ENCODE measurements around the gene KCTD11. TPM values are rescaled to one million over a fixed set of nuclear protein-coding genes. Genes with fewer than 3 reads are reported as not detected.
"Not testable (repeated sequence)": the region's sequence is repeated elsewhere in the genome, so short reads cannot be mapped to it uniquely, and the experiment has no call there.

Gene KCTD11
- total RNA-seq, 1 donor from 2014 or later: 15.5 TPM

- Histone ChIP-seq H3K36me3 (ENCODE audit: control insufficient read depth, insufficient read depth, low read length) (no peaks in the 10 kb centered on the region), H3K4me3 (ENCODE audit: low read depth, low read length) (peak overlapping the region; percentile 98), H3K27me3 (ENCODE audit: control insufficient read depth, insufficient read depth, low read length) (no peaks in the 10 kb centered on the region)
- TF ChIP-seq, protein P1, sequence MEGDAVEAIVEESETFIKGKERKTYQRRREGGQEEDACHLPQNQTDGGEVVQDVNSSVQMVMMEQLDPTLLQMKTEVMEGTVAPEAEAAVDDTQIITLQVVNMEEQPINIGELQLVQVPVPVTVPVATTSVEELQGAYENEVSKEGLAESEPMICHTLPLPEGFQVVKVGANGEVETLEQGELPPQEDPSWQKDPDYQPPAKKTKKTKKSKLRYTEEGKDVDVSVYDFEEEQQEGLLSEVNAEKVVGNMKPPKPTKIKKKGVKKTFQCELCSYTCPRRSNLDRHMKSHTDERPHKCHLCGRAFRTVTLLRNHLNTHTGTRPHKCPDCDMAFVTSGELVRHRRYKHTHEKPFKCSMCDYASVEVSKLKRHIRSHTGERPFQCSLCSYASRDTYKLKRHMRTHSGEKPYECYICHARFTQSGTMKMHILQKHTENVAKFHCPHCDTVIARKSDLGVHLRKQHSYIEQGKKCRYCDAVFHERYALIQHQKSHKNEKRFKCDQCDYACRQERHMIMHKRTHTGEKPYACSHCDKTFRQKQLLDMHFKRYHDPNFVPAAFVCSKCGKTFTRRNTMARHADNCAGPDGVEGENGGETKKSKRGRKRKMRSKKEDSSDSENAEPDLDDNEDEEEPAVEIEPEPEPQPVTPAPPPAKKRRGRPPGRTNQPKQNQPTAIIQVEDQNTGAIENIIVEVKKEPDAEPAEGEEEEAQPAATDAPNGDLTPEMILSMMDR (IDR thresholded peaks at IDR 0.05; ENCODE audit: insufficient read depth, low read length, poor library complexity, severe bottlenecking): no peak
- DNase-seq (ENCODE audit: low read depth): no peak
Observed at GRCh38 chr17:7329997-7330637, 21.8 kb upstream of the KCTD11 start.

- TF ChIP-seq, protein P1 (IDR thresholded peaks at IDR 0.05; ENCODE audit: insufficient read depth, low read length, poor library complexity, severe bottlenecking): no peak
- Histone ChIP-seq H3K36me3 (ENCODE audit: control insufficient read depth, insufficient read depth, low read length) (no peaks in the 10 kb centered on the region), H3K27me3 (ENCODE audit: control insufficient read depth, insufficient read depth, low read length) (no peaks in the 10 kb centered on the region), H3K4me3 (ENCODE audit: low read depth, low read length) (peak overlapping the region; percentile 98)
- no peak for DNase-seq (ENCODE audit: low read depth)
Observed at GRCh38 chr17:7330638-7331015, 21.3 kb upstream of the KCTD11 start.

DNA sequence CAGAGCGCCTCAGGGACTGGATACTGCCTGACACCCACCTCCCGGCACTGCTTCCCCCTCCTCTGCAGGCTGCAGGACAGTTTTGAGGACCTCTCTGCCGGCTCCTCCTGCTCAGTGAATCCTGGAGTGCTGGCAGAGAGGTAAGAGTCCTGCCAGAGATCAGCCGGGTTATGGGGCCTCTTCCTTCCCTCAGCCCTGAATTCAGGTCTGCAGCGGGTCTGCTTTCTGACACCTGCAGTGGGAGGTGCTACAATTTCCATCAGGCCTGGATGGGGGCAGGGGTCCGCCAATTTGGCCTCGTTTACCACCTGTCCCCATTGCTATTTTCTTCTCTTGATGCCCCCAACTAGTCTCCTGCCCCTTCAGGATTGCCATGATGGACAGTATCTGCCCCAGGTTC is 19.9 kb upstream of the KCTD11 start:
- TF ChIP-seq, protein P1 (IDR thresholded peaks at IDR 0.05; ENCODE audit: insufficient read depth, low read length, poor library complexity, severe bottlenecking): no peak
- Histone ChIP-seq H3K4me3 (ENCODE audit: low read depth, low read length) (no peak overlapping the region), H3K27me3 (ENCODE audit: control insufficient read depth, insufficient read depth, low read length) (no peaks in the 10 kb centered on the region), H3K36me3 (ENCODE audit: control insufficient read depth, insufficient read depth, low read length) (no peaks in the 10 kb centered on the region)
- DNase-seq (ENCODE audit: low read depth): no peak

DNA sequence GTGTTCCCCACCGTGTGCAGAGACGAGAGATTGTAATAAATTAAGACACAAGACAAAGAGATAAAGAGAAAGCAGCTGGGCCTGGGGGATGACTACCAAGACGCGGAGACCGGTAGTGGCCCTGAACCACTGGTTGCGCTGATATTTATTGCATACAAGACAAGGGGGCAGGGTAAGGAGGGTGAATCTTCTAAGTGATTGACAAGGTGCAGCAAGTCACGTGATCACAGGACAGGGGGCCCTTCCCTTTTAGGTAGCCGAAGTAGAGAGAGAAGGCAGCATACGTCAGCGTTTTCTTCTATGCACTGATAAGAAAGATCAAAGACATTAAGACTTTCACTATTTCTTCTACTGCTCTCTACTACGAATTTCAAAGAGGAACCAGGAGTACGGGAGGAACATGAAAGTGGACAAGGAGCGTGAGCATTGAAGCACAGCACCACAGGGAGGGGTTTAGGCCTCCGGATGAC is 19.3 kb upstream of the KCTD11 start:
- H3K36me3 ChIP-seq (ENCODE audit: control insufficient read depth, insufficient read depth, low read length); H3K27me3 ChIP-seq (ENCODE audit: control insufficient read depth, insufficient read depth, low read length); H3K4me3 ChIP-seq (ENCODE audit: low read depth, low read length); DNase-seq (ENCODE audit: low read depth): not testable (repeated sequence)

DNA sequence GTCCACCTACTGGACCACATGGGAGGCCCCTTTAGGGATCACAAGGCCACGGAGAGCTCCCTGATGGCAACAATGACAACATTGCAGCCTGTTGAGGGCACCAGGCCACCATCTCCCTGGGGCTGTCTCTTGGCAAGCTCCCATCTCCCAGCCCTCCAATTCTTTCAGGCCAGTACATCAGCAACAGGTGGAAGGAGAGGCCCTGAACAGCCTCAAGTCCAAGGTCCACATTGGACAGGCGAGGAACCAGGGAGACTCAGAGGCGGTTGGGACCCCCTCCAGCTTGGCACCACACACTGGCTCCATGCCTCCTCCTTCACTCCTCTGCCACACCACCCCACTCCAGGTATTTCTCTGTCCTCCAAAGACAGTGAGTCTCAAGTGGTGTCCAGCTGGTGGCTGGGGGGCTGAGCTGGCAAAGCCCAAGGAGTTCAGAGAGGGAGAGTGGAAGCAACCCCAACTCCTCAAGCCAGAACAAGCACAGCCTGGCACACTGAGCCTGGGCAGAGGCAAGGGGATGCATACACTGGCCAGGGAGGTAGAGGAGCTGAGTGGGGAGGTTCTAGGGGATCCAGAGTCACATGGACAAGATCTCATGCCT is 16.9 kb upstream of the KCTD11 start:
- H3K27me3 ChIP-seq (ENCODE audit: control insufficient read depth, insufficient read depth, low read length): no peaks in the 10 kb centered on the region
- H3K36me3 ChIP-seq (ENCODE audit: control insufficient read depth, insufficient read depth, low read length): no peaks in the 10 kb centered on the region
- H3K4me3 ChIP-seq (ENCODE audit: low read depth, low read length): no peak overlapping the region
- TF ChIP-seq, protein P1 (IDR thresholded peaks at IDR 0.05; ENCODE audit: insufficient read depth, low read length, poor library complexity, severe bottlenecking): no peak
- no peak for DNase-seq (ENCODE audit: low read depth)

DNA sequence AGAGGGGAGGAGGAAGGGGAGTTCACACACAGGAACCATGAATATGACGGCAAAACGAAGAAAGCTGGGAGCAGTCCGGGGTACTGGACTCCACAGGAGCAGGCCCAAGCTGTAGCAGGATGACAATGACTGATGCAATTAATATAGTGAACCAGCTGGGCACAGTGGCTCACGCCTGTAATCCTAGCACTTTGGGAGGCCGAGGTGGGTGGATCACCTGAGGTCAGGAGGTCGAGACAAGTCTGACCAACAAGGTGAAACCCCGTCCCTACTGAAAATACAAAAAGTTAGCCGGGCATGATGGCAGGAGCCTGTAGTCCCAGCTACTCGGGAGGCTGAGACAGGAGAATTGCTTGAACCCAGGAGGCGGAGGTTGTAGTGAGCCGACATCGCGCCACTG is 16.2 kb upstream of the KCTD11 start:
- H3K27me3 ChIP-seq (ENCODE audit: control insufficient read depth, insufficient read depth, low read length); H3K36me3 ChIP-seq (ENCODE audit: control insufficient read depth, insufficient read depth, low read length); DNase-seq (ENCODE audit: low read depth); H3K4me3 ChIP-seq (ENCODE audit: low read depth, low read length): not testable (repeated sequence)
